H1 (cell line): ENCODE measurements around the gene SSC5D. TPM values are rescaled to one million over a fixed set of nuclear protein-coding genes. Genes with fewer than 3 reads are reported as not detected.

Source experiments
- CTCF ChIA-PET: fragments of 300-600 bp; sonication (Branson Sonifier 250); formaldehyde crosslinking; loops from one replicate; lab custom pipeline; 2021; ENCODE audit not compliant: partially characterized antibody; lab: Charles Lee
- POLR2A ChIA-PET: fragments of 300-600 bp; sonication (Branson Sonifier 250); formaldehyde crosslinking; loops from one replicate; lab custom pipeline; 2021; ENCODE audit warnings: inconsistent platforms; ENCODE audit not compliant: partially characterized antibody; lab: Charles Lee
- DNase-seq, 2 experiments: peaks; one replicate each; pipeline versions ENCODE4 v3.0.0 to v3.0.0-alpha.2; 2010 to 2022; ENCODE audit warnings: low spot score in 2 of 2, low read depth in 1 of 2, mixed read lengths in 1 of 2
- FAIRE-seq: peaks from 2 replicates; lab custom pipeline; 2011; peaks lifted over from hg19 to GRCh38; lab: Jason Lieb, UNC
- H2AFZ ChIP-seq: 2 replicates; pipeline ENCODE4 v1.8.1; 2012; ENCODE audit warnings: low read length, inconsistent platforms
- H2AK5ac ChIP-seq: 2 replicates; pipeline ENCODE4 v1.6.1; 2013; ENCODE audit warnings: low read depth, low read length
- H2BK120ac ChIP-seq: replicated peaks from 2 replicates; pipeline ENCODE3; 2013; ENCODE audit warnings: low read depth, low read length, inconsistent platforms
- H2BK12ac ChIP-seq: 2 replicates; pipeline ENCODE4 v1.6.1; 2013; ENCODE audit warnings: low read depth, low read length
- H2BK15ac ChIP-seq: 2 replicates; pipeline ENCODE4 v1.6.1; 2013; ENCODE audit warnings: low read length
- H2BK20ac ChIP-seq: 2 replicates; pipeline ENCODE4 v1.6.1; 2013; ENCODE audit warnings: low read length
- H2BK5ac ChIP-seq: 2 replicates; pipeline ENCODE4 v1.6.1; 2013; ENCODE audit warnings: low read depth, low read length
- H3K14ac ChIP-seq: 2 replicates; pipeline ENCODE4 v1.6.1; 2013; ENCODE audit warnings: inconsistent platforms; ENCODE audit not compliant: insufficient read length
- H3K18ac ChIP-seq: 2 replicates; pipeline ENCODE4 v1.6.1; 2013; ENCODE audit warnings: low read length; ENCODE audit errors: extremely low read depth
- H3K23ac ChIP-seq: 2 replicates; pipeline ENCODE4 v1.6.1; 2013; ENCODE audit warnings: inconsistent platforms; ENCODE audit not compliant: insufficient read length
- H3K23me2 ChIP-seq: 2 replicates; pipeline ENCODE4 v1.6.1; 2013; ENCODE audit warnings: low read depth, low read length
- H3K27ac ChIP-seq: 2 replicates; pipeline ENCODE4 v1.6.1; 2011; ENCODE audit warnings: low read depth, low read length, inconsistent platforms
- H3K27me3 ChIP-seq, 4 experiments: replicated peaks in 1 of 4; 1 replicate in 1 of 4; 2 replicates in 3 of 4; pipeline versions ENCODE4 v1.6.1 to v1.8.1; 2011 to 2013; ENCODE audit warnings: low read length in 3 of 4, mild to moderate bottlenecking in 3 of 4, inconsistent platforms in 2 of 4, mixed read lengths in 2 of 4, moderate library complexity in 1 of 4; ENCODE audit not compliant: control insufficient read depth in 3 of 4, insufficient read depth in 3 of 4; ENCODE audit errors: extremely low read depth in 1 of 4
- H3K36me3 ChIP-seq, 4 experiments: 2 replicates each; pipeline versions ENCODE4 v1.6.1 to v1.8.1; 2011 to 2013; ENCODE audit warnings: mild to moderate bottlenecking in 4 of 4, low read length in 3 of 4, moderate library complexity in 2 of 4, control low read depth in 1 of 4, inconsistent platforms in 1 of 4; ENCODE audit not compliant: insufficient read depth in 4 of 4, control insufficient read depth in 2 of 4
- H3K4ac ChIP-seq: replicated peaks from 2 replicates; pipeline ENCODE3; 2013; ENCODE audit warnings: low read length, low read depth, mixed read lengths, inconsistent platforms; ENCODE audit not compliant: insufficient read length
- H3K4me1 ChIP-seq, 4 experiments: replicated peaks in 1 of 4; 1 replicate in 1 of 4; 2 replicates in 3 of 4; pipeline versions ENCODE4 v1.6.1 to v1.8.1; 2011 to 2013; ENCODE audit warnings: low read length in 3 of 4, inconsistent platforms in 2 of 4, mixed read lengths in 1 of 4; ENCODE audit not compliant: insufficient read depth in 4 of 4, control insufficient read depth in 3 of 4
- H3K4me2 ChIP-seq, 2 experiments: 2 replicates each; pipeline versions ENCODE4 v1.6.1 to v1.8.1; 2011 to 2013; ENCODE audit warnings: low read depth in 2 of 2, low read length in 2 of 2, control low read depth in 1 of 2, inconsistent platforms in 1 of 2, mild to moderate bottlenecking in 1 of 2; ENCODE audit not compliant: insufficient read depth in 1 of 2
- H3K4me3 ChIP-seq, 4 experiments: fragments of 200-600, 300-600 bp in 1 of 4; sonication (generic), shearing (Covaris generic), sonication (Bioruptor Twin) in 1 of 4; 2 replicates each; pipeline versions ENCODE4 v1.5.1 to v1.8.1; 2011 to 2016; ENCODE audit warnings: low read length in 4 of 4, low read depth in 3 of 4, control low read depth in 2 of 4, inconsistent platforms in 2 of 4, mild to moderate bottlenecking in 2 of 4, mixed read lengths in 1 of 4, moderate library complexity in 1 of 4; ENCODE audit not compliant: insufficient read depth in 2 of 4; ENCODE audit errors: extremely low read depth in 1 of 4
- H3K56ac ChIP-seq: replicated peaks from 2 replicates; pipeline ENCODE3; 2013; ENCODE audit warnings: low read depth, mild to moderate bottlenecking, mixed read lengths, low read length, inconsistent platforms; ENCODE audit not compliant: insufficient read length
- H3K79me1 ChIP-seq: 2 replicates; pipeline ENCODE4 v1.6.1; 2013; ENCODE audit warnings: low read depth, low read length, control low read depth
- H3K79me2 ChIP-seq, 2 experiments: 2 replicates each; pipeline versions ENCODE4 v1.6.1 to v1.8.1; 2012 to 2013; ENCODE audit warnings: low read length in 2 of 2, mild to moderate bottlenecking in 2 of 2, inconsistent platforms in 1 of 2; ENCODE audit not compliant: insufficient read depth in 2 of 2, control insufficient read depth in 1 of 2
- H3K9ac ChIP-seq, 4 experiments: replicated peaks in 1 of 4; 1 replicate in 1 of 4; 2 replicates in 3 of 4; pipeline versions ENCODE4 v1.6.1 to v1.8.1; 2011 to 2013; ENCODE audit warnings: low read depth in 3 of 4, low read length in 3 of 4, control low read depth in 2 of 4, mild to moderate bottlenecking in 2 of 4, moderate library complexity in 2 of 4, inconsistent platforms in 1 of 4; ENCODE audit errors: extremely low read depth in 1 of 4
- H3K9me3 ChIP-seq, 2 experiments: 2 replicates each; pipeline versions ENCODE4 v1.6.1 to v1.8.1; 2012 to 2013; ENCODE audit warnings: mild to moderate bottlenecking in 2 of 2, moderate library complexity in 2 of 2, control low read depth in 1 of 2, inconsistent platforms in 1 of 2, low read depth in 1 of 2, low read length in 1 of 2, mixed read lengths in 1 of 2; ENCODE audit not compliant: insufficient read depth in 2 of 2
- H4K20me1 ChIP-seq, 2 experiments: replicated peaks in 1 of 2; 2 replicates each; pipeline versions ENCODE3 to v1.8.1; 2011 to 2013; ENCODE audit warnings: inconsistent platforms in 2 of 2, low read length in 2 of 2, mild to moderate bottlenecking in 1 of 2; ENCODE audit not compliant: insufficient read depth in 2 of 2, control insufficient read depth in 1 of 2
- H4K5ac ChIP-seq: 2 replicates; pipeline ENCODE4 v1.6.1; 2013; ENCODE audit warnings: low read length, low read depth, mixed read lengths, inconsistent platforms; ENCODE audit not compliant: insufficient read length
- H4K8ac ChIP-seq: 2 replicates; pipeline ENCODE4 v1.8.0; 2013; ENCODE audit warnings: mild to moderate bottlenecking, moderate library complexity, low read length, inconsistent platforms; ENCODE audit not compliant: insufficient read depth; ENCODE audit errors: extremely low read depth
- H4K91ac ChIP-seq: replicated peaks from 2 replicates; pipeline ENCODE3; 2013; ENCODE audit warnings: low read length, mixed read lengths, inconsistent platforms; ENCODE audit not compliant: insufficient read length
- CBX8 ChIP-seq: fragments of 300-800, 300-1000 bp; sonication (generic); IDR thresholded peaks from 2 replicates; pipeline ENCODE4 v1.7.1; 2016; ENCODE audit warnings: low read depth, low read length, borderline replicate concordance
- EGR1 ChIP-seq: IDR thresholded peaks from 2 replicates; pipeline ENCODE4 v1.6.1; 2011; ENCODE audit warnings: low read depth, low read length, borderline replicate concordance
- JUN ChIP-seq: IDR thresholded peaks from 2 replicates; pipeline ENCODE4 v1.6.1; 2011; ENCODE audit warnings: low read depth, mild to moderate bottlenecking, improper control_type of control experiment, low read length
- KDM5A ChIP-seq: fragments of 200-600 bp; IDR thresholded peaks from 2 replicates; pipeline ENCODE4 v1.7.1; 2012; ENCODE audit warnings: mild to moderate bottlenecking, low read length, inconsistent platforms, mixed read lengths
- RAD21 ChIP-seq, 2 experiments: IDR thresholded peaks in 1 of 2; conservative IDR thresholded peaks in 1 of 2; 2 replicates each; pipeline ENCODE4 v1.6.1; 2011; ENCODE audit warnings: low read depth in 2 of 2, low read length in 2 of 2, improper control_type of control experiment in 1 of 2, inconsistent platforms in 1 of 2, mild to moderate bottlenecking in 1 of 2, moderate library complexity in 1 of 2
- SIX5 ChIP-seq: IDR thresholded peaks from 2 replicates; pipeline ENCODE4 v1.6.1; 2011; ENCODE audit warnings: mild to moderate bottlenecking, low read depth, low read length
- SP1 ChIP-seq: IDR thresholded peaks from 2 replicates; pipeline ENCODE4 v1.6.1; 2011; ENCODE audit warnings: low read depth, low read length
- WGBS, 2 experiments: shearing (Covaris generic) in 1 of 2; methylation state at CpG; one replicate each; pipeline versions ENCODE4 v1.1.6 to v1.1.7; 2013 to 2015; ENCODE audit warnings: low lambda C conversion rate in 2 of 2, mixed read lengths in 2 of 2, inconsistent platforms in 1 of 2, low coverage in 1 of 2, missing lambda C conversion rate in 1 of 2; ENCODE audit not compliant: insufficient replicate concordance in 2 of 2, insufficient coverage in 1 of 2, insufficient read length in 1 of 2; ENCODE audit errors: extremely low coverage in 1 of 2, missing lambda C conversion rate in 1 of 2; 5-methylcytosine and 5-hydroxymethylcytosine counted together
- polyA plus RNA-seq, 7 experiments: library from polyadenylated mRNA; depleted of rRNA in 3 of 7; stranded (reverse) in 5 of 7; unstranded in 2 of 7; fragments of >200 nt in 5 of 7; fragments of 200-250 nt in 2 of 7; gene quantifications; 1 replicate in 5 of 7; 2 replicates in 1 of 7; 4 replicates in 1 of 7; pipeline versions ENCODE4 v1.2.1 to v1.2.3, GENCODE V29; 2011 to 2013; ENCODE audit warnings: missing spikeins in 2 of 7, mixed read lengths in 2 of 7
- total RNA-seq: library from RNA; stranded (reverse); fragmentation: NEBNext Ultra II Directional; extraction: Animal tissue kit (Norgen Biotek cat#: 25700); gene quantifications from 2 replicates; pipeline ENCODE4 v1.2.1, GENCODE V29; 2021

SSC5D gene
- total and polyA plus RNA-seq, 2 of the 8 experiments (the other 6 are each of a cell fraction or from before 2014, with no cell fraction given), result 0.39 to 1.7 TPM

DNA sequence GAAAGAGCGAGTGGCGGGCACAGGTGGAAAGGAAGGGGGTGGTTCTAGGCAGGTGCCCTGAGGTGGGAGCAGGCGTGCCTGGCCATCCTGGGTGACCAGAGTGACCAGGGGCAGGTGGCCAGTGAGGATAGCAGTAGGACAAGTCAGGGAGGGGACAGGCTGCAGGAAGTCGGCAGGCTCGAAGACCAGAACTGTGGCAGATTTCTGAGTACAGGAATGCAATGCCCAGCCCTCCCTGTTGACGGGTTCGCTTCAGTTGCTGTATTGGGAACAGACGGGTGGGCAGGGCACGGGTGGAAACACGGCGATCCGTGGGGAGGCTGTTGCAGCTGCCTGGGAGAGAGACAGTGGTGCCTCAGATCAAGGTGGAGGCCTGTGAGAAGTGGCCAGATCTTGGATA, 9.9 kb upstream of the SSC5D start:
- H3K79me2 ChIP-seq, result peaks cover 0 to 18% of the 10 kb centered on the region in 2 experiments; a peak in 2 of 4 replicates
- ChIA-PET CTCF (interaction anchor here (1.2 to 5.5 kb wide), 5 partner anchors 11 to 177 kb away, joined by 3 to 31 read pairs (median 3); no protein-coding TSS in a partner anchor), POLR2A (interaction anchor here (0.6 to 7.6 kb wide), 7 partner anchors 11 to 1637 kb away, joined by 3 to 57 read pairs (median 3); partner anchors contain the start of gene SSC5D)
- no peak overlapping the region; a peak in 1 of 4 replicates for H3K4me2 ChIP-seq
- no peak overlapping the region for H3K14ac ChIP-seq
- no peak overlapping the region for H3K4me3 ChIP-seq
- H3K9me3 ChIP-seq, result no peaks in the 10 kb centered on the region
- peak overlapping the region; percentile 80; the same call in 1 of the 2 replicates for H2BK12ac ChIP-seq
- peaks cover 0 to 10% (median 0%) of the 10 kb centered on the region in 4 experiments; a peak in 2 of 8 replicates for H3K36me3 ChIP-seq
- no peak for DNase-seq
- no peak overlapping the region for H3K18ac ChIP-seq
- WGBS, 2 experiments, result 94% methylated on average over 12 of the region's 12 CpGs; no CpG with 5 or more reads in 1 of the 2 experiments
- H4K5ac ChIP-seq, result no peak overlapping the region
- no peaks in the 10 kb centered on the region; a peak in 2 of 7 replicates for H3K27me3 ChIP-seq
- no peak overlapping the region for H3K27ac ChIP-seq
- peaks cover 3% of the 10 kb centered on the region for H3K23me2 ChIP-seq
- no peak overlapping the region for H3K23ac ChIP-seq
- no peak overlapping the region for H2BK20ac ChIP-seq
- H2BK5ac ChIP-seq, result no peak overlapping the region
- H3K56ac ChIP-seq, result no peak overlapping the region
- H3K79me1 ChIP-seq, result peaks cover 11% of the 10 kb centered on the region
- H4K8ac ChIP-seq, result no peak overlapping the region
- no peak overlapping the region for H2AFZ ChIP-seq
- H2AK5ac ChIP-seq, result no peak overlapping the region
- no peak overlapping the region for H4K91ac ChIP-seq
- H2BK15ac ChIP-seq, result no peak overlapping the region
- H2BK120ac ChIP-seq, result no peak overlapping the region
- H4K20me1 ChIP-seq, result peaks cover 0 to 3% of the 10 kb centered on the region in 2 experiments
- no peak for FAIRE-seq
- H3K4ac ChIP-seq, result no peak overlapping the region
- no peak for TF ChIP-seq SIX5
- TF ChIP-seq EGR1, result no peak
- TF ChIP-seq SP1, result no peak
- TF ChIP-seq CBX8, result no peak
- no peak for TF ChIP-seq KDM5A
- TF ChIP-seq JUN, result no peak
- no peak for TF ChIP-seq RAD21 (IDR thresholded peaks at IDR 0.05 in 1 of 2, conservative IDR thresholded peaks at IDR 0.05 in 1 of 2; ENCODE audit: low read depth in 2 of 2, low read length in 2 of 2)
- peaks cover 0 to 19% (median 10%) of the 10 kb centered on the region in 4 experiments; a peak in 5 of 7 replicates for H3K4me1 ChIP-seq
- no peak overlapping the region for H3K9ac ChIP-seq
